NAMALWA (cell line): ENCODE measurements around the gene LAMA3.

Experiments
- DNase-seq: peaks from one replicate; pipeline ENCODE4 v3.0.0-alpha.2; 2015; ENCODE audit warnings: low spot score

LAMA3 gene

GRCh38 chr18:23669202-23669766, 20.0 kb upstream of the LAMA3 start:
- no peak for DNase-seq

- DNase-seq: no peak
Measured at GRCh38 chr18:23669804-23670405, 19.3 kb upstream of the LAMA3 start.

- no peak for DNase-seq
Measured at GRCh38 chr18:23671564-23671963, 17.7 kb upstream of the LAMA3 start.

GRCh38 chr18:23673725-23674124, 15.5 kb upstream of the LAMA3 start:
- DNase-seq: no peak

GRCh38 chr18:23675236-23675635, 14.0 kb upstream of the LAMA3 start:
- DNase-seq: no peak

DNA sequence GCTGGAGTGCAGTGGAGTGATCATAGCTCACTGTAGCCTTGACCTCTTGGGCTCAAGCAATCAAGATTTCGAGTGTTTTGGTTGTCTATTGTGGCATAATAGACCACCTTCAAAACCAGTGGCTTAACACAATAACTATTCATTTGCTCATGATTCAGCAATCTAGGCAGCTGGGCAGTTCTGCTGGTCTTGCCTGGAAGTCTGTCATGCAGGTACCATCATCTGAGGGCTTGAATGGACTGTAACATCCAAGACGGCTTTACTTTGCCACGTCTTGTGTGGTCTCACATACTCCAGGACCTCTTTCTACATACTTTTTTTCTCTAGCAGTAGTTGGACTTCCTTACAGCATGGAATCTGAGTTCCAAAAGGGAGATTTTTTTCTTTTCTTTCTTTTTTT, 13.4 kb upstream of the LAMA3 start:
- no peak for DNase-seq

GRCh38 chr18:23682045-23682444, 7.2 kb upstream of the LAMA3 start:
- no peak for DNase-seq

- DNase-seq: no peak
Measured at GRCh38 chr18:23682472-23682871, 6.8 kb upstream of the LAMA3 start.

- DNase-seq: no peak
Measured at GRCh38 chr18:23683155-23683554, 6.1 kb upstream of the LAMA3 start.

DNA sequence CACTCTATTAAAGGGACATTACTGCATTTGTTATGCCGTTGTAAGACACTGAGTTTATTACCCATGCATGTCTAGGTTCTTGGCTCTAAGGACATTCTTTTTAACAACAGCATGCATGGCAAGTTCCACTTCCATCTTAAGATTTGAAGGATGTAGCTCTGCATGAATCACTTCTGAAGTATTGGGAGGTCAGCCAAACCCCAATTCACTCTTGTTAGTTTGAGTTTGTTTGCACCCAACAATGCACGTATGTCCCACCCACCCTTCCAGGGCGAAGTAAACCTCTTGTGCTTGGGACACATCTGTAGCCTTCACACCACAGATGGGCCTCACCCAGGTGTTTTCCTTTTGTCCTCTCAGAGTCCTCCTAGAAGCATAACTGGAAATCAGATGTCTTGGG, 5.6 kb upstream of the LAMA3 start:
- no peak for DNase-seq

- no peak for DNase-seq
Measured at GRCh38 chr18:23684515-23685197, 4.6 kb upstream of the LAMA3 start.

DNA sequence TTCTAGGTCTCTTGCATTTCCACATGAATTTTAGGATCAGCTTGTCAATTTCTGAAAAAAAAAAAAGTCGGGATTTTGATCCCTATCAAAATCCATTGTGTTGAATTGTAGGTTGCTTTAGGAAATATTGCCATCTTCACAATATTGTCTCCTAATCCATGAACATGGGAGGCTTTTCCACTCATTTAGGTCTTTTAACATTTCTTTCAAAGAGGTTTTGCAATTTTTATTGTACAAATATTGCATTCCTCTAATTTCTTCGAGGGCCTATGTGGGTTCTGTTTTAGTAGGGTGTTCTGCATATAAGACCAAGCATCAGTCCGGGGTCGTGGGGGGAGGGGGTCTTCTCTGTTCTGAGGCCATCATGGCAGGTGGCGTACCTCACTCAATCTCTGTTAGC, 725 bp upstream of the LAMA3 start:
- DNase-seq: no peak

DNA sequence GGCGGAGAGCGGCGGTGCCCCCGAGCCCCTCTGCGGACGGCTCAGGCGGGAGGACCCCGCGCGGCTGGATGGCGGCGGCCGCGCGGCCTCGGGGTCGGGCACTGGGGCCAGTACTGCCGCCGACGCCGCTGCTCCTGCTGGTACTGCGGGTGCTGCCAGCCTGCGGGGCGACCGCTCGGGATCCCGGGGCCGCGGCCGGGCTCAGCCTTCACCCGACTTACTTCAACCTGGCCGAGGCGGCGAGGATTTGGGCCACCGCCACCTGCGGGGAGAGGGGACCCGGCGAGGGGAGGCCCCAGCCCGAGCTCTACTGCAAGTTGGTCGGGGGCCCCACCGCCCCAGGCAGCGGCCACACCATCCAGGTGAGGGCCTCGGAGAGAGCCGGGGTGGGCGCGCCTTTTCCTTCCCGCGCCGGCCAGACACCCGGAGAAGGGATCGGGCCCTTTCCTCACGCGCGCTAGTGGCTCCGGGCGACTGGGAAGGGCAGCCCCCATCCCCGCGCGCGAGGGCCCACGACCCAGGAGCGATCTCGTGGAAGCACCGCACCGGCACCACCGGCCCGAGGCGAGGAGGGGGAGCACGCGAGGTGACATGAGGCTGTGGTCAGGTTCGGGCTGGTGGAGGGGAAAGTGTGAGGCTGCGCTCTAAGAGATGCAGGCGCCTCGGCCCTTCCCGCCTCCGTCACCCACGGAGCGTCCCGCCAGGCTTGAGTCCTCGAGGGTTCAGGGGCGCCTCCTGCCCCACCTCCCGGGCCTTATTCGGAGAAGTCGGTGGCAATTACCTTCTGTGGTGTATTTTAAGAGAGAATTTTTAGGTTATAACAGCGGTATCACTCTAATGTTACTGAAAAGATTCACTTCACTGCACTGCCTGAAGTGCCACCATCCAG, 607 bp downstream of the LAMA3 start:
- no peak for DNase-seq

GRCh38 chr18:23690505-23691068, 1.3 kb downstream of the LAMA3 start:
- no peak for DNase-seq

- DNase-seq: no peak
Measured at GRCh38 chr18:23693846-23694245, 4.6 kb downstream of the LAMA3 start.

- DNase-seq: no peak
Measured at GRCh38 chr18:23694637-23695430, 5.6 kb downstream of the LAMA3 start.

GRCh38 chr18:23701017-23701416, 11.8 kb downstream of the LAMA3 start:
- DNase-seq: no peak

DNA sequence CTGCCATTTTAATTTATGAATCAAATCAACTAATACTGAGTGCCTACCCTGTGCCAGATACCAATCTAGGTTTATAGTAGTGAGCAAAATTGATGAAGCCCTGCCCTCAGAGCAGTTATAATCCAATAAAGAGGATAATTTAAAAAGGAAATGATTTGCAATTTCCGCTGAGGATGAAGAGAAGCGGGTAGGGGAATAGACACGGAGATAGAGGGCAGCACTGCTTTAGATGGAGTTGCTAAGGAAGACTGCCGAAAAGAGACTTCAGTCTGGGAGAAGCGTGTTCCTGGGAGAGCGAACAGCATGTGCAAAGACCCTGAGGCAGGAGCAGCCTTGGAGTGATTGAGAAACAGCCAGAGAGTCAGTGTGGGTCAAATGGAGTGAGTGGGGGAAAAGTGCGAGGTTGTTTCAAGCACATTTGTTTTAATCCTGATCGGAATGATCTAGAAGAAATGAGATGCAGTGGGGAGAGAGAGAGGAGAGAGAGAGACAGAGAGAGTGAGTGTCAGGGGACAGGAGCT, 12.4 kb downstream of the LAMA3 start:
- no peak for DNase-seq

GRCh38 chr18:23702606-23703005, 13.4 kb downstream of the LAMA3 start:
- no peak for DNase-seq

GRCh38 chr18:23703057-23703986, 14.1 kb downstream of the LAMA3 start:
- DNase-seq: peak; percentile 66
